ENCODE data around the gene TRPM6. TPM values are rescaled to one million over a fixed set of nuclear protein-coding genes. Genes with fewer than 3 reads are reported as not detected.
"Not testable (repeated sequence)": the region's sequence is repeated elsewhere in the genome, so short reads cannot be mapped to it uniquely, and the experiment has no call there.

TRPM6 gene
- total RNA-seq, 1 experiment from 2014 or later: not detected

DNA sequence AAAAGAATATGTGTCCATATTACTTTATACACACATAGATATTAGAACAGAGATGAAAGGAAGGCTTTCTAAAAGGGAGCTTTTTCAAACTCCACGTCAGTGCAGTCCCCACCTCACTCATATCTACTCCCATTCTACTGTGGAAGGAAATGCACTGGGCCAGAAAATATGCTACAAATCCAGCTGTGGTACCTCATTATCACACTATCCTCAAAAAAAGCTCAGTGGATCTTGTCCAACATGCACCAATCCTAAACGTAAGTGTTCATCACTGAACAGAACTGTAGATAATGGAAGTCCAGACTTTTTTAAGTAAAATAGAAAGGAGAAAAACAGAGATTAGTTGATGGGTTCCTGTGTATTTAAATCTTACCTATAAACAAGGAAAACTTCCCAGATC is 27.9 kb downstream of the TRPM6 start:
- in situ Hi-C loops (cut with HindIII; ENCODE audit: low sequenced_read_pairs): no loop called here
- DNase-seq (ENCODE audit: low spot score): no peak

DNA sequence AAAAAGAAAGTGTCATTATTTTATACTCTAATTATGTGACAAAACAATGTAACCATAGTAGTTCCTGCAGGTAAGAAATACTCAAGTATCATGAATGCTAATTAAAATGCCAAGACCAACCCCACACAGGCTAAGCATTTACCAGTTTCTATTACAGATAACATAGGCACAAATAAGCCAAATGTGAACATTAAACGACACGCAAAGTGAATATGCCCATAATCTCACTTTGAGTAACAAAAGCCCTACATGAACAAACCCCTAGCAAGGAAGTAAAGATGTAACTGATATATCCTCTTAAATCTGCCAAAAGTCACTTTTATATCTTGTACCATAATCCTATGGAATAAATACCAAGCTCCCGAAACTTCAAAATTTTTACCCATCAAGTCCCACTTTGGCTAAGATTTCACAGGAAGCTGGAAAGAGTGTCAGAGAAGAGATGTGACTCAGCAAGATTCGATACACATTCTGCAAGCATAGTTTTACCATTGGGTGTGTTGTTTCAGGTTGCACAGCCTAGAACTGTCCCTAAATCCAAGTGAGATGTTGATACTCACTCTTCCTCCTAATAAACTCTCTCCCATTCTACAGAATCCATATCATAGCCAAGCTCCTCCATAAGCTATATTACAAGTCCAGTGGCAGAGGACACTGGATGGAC is 28.8 kb downstream of the TRPM6 start:
- in situ Hi-C loops (cut with HindIII; ENCODE audit: low sequenced_read_pairs): no loop called here

DNA sequence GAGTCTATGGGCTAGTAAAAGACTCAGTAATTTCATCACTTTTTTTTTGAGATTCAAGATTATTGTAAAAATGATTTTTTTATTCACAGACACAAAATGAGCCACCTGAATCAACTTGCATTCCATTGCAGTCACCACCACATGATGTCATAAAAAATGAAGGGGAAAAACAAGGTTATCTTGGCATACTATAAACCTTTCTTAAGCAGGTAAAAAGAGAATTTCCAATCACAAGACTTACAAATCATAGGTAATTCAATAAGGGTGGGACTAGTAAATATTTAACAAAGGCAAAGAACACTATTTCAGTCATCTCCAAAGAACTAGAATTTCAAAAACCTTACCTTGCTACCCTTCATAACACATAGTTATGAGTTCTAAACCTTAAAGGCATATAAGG is 30.7 kb downstream of the TRPM6 start:
- DNase-seq (ENCODE audit: low spot score): no peak
- in situ Hi-C loops (cut with HindIII; ENCODE audit: low sequenced_read_pairs): no loop called here

More for the DNA sequence above, 28.8 kb downstream of the TRPM6 start:
- DNase-seq (ENCODE audit: low spot score): no peak

DNA sequence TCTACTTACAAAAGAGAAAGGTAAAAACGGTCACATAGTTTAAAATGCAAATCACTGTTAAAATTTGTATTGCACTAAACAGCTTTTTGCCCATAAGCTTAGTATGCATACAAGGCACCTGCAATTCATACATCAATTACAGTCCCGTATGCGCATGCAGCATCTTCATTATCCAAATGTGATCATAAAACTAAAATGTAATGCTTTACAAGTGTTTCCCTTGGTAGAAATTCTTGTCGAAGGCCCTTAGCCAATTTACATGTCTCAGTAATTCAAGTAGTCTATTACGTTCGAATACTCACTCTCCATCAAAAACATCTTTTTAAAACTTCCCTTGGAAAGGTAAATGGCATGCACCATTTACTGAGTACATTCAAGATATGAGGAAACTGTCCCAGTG is 32.6 kb downstream of the TRPM6 start:
- no peak for DNase-seq (ENCODE audit: low spot score)
- in situ Hi-C loops (cut with HindIII; ENCODE audit: low sequenced_read_pairs): no loop called here

DNA sequence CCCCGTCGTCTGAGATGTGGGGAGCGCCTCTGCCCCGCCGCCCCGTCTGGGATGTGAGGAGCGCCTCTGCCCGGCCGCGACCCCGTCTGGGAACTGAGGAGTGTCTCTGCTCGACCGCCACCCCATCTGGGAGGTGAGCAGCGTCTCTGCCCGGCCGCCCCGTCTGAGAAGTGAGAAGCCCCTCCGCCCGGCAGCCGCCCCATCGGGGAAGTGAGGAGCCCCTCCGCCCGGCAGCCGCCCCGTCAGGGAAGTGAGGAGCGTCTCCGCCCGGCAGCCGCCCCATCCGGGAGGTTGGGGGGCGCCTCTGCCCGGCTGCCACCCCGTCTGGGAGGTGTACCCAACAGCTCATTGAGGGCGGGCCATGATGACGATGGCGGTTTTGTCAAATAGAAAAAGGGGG is 34.7 kb downstream of the TRPM6 start:
- in situ Hi-C loops (cut with HindIII; ENCODE audit: low sequenced_read_pairs): not testable (repeated sequence)

DNA sequence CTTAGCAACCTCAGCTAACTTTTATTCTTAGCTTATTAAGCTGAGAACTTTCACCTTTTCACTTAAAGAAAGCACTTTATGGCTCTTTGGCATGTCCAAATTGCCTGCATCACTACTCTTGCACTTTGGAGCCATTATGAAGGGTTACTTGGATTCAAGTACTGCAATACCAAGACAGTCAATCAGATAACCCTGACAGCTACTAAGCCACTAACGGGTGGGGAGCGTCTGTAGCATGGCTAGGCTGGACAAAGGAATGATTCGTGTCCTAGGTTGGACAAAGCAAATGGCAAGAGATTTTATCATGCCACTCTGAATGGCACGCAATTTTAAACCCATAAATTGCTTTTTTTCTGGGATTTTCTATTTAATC is 39.6 kb downstream of the TRPM6 start:
- DNase-seq (ENCODE audit: low spot score): no peak
- in situ Hi-C loops (cut with HindIII; ENCODE audit: low sequenced_read_pairs): no loop called here

More for the DNA sequence above, 34.7 kb downstream of the TRPM6 start:
- not testable (repeated sequence) for DNase-seq (ENCODE audit: low spot score)

DNA sequence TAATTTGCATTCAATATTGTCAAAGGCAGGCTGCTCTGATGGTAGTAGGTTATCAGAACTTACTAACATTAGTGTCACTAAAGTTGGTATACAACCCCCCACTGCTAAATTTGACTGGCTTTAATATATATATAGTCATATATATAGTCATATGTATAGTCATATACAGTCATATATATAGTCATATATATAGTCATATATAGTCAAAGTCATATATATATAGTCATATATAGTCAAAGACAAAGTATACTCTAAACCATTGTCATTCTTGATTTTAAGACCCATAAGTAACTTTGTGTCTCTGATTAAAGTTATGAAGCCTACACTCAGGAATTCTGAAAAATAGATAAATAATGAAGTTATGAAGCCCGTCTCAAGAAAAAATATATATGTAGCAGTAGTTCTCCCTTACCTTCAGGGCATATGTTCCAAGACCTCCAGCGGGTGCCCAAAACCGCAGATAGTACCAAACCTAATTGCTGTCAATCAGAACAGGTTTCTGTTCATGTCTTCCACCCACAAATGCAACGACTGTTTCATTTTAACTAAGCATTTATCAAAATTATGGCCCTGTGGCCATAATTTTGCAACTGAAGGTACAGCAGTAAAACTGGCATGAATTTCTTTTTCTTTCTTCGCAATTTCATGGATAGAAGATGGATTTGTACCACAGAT is 40.1 kb downstream of the TRPM6 start:
- in situ Hi-C loops (cut with HindIII; ENCODE audit: low sequenced_read_pairs): no loop called here
- DNase-seq (ENCODE audit: low spot score): no peak

DNA sequence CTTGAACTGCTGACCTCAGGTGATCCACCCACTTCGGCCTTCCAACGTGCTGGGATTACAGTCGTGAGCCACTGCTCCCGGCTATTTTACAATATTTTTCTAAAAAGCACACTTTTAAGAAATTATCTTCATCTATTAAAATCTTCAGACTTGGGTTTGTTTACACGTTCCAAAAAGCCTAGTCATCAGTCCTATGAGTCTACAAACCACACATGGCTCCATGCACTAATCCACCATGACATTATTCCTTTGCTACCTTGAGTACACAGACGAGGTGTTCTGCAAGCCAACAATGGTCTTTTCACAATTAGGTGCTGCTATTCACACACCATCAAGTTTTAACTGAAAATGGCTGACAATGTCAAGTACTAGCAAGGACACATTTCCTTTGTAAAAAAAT is 41.0 kb downstream of the TRPM6 start:
- in situ Hi-C loops (cut with HindIII; ENCODE audit: low sequenced_read_pairs): no loop called here

DNA sequence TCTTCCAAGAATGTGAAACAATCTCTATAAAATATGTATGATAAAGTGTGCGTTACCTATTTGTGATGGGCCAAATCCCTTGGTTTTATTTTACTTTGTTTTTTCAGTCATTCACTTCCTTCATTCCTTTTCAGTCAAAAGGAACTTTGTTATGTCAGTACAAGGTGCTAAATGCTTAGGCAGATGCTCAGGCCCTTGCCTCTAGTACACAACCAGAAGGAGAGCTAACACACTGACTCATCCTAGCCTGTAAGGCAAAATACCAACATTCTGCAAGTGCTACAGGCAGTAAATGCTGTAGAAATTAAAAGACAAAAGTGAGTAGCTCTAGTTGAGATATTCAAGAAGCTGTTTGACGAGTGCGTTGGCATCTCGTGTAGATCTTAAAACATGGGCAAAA is 49.4 kb downstream of the TRPM6 start:
- in situ Hi-C loops (cut with HindIII; ENCODE audit: low sequenced_read_pairs): no loop called here

More for the DNA sequence above, 41.0 kb downstream of the TRPM6 start:
- DNase-seq (ENCODE audit: low spot score): no peak

DNA sequence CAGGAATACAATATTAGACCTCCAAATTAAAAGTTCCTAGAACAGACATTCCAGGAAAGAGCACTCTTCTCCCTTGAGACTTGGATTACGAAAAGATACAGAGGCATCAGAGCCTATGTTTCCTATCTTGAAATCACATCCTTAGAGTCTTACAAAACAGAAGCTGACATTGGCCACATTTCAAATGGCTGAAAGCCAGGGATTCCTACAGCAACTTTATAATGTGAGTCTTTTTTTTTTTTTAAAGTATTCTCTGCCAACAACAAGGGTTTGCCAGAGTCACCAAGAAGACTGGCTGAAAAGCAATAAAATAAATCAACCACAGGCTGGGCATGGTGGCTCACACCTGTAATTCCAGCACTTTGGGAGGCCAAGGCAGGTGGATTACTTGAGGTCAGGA is 63.1 kb downstream of the TRPM6 start:
- no peak for DNase-seq (ENCODE audit: low spot score)
- in situ Hi-C loops (cut with HindIII; ENCODE audit: low sequenced_read_pairs): no loop called here

More for the DNA sequence above, 49.4 kb downstream of the TRPM6 start:
- no peak for DNase-seq (ENCODE audit: low spot score)

DNA sequence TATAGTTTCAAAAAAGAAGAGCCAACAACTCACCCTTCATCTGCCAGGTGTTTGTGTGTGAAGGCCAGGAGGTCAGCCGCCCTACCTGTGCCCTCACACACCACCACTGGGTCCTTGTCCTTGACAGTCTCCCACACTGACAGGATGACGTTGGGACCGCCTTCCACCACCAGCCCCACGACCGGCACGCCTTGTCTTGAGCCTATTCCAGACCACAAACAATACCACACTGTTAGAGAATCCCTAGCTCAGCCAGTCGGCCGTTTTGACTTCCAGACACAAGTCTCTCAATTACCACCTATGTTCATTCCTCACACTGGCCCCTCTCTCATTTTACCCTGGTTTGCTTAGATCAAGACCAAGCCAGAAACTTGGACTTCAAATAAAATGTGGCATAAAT is 66.1 kb downstream of the TRPM6 start:
- in situ Hi-C loops (cut with HindIII; ENCODE audit: low sequenced_read_pairs): no loop called here
- DNase-seq (ENCODE audit: low spot score): no peak

DNA sequence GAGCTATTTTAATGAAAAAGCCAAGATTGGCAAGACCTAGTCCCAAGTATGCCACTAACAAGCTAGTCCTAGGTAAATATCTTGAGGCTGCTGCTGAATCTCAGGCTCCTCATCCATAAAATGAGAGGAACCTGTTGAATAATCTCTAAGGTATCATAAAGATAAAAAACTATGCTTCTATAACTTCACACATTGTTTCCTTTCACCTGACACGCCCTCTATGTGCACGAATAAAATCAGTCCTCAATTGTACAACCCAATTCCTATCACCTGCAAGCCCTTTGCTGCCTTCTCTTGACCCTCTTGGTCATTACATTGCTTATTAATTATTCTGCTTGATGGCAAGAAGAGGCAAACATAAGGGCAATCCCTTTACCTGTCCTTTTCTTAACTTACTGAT is 69.9 kb downstream of the TRPM6 start:
- in situ Hi-C loops (cut with HindIII; ENCODE audit: low sequenced_read_pairs): no loop called here
- DNase-seq (ENCODE audit: low spot score): no peak

DNA sequence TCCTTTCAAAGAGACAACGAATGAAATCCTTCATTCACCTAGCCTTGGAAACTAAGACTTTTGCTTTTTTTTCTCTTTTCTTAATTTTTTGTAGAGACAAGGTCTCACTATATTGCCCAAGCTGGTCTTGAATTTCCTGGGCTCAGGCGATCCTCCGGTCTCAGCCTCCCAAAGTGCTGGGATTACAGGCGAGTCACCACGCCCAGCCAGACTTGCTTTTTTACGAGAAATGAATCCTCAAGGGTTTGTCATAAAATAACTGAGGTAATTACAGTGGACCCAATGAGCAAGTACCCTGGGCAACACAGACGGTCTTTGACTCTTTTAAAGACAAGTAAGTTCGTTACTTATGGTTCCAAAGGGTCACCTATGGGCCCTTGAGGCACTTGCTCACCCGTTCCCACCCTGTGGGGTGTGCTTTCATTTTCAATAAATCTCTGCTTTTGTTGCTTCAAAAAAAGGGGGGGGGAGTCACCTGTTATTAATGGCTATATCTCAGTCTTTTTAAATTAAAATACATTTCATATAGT is 70.4 kb downstream of the TRPM6 start:
- in situ Hi-C loops (cut with HindIII; ENCODE audit: low sequenced_read_pairs): no loop called here
- no peak for DNase-seq (ENCODE audit: low spot score)

DNA sequence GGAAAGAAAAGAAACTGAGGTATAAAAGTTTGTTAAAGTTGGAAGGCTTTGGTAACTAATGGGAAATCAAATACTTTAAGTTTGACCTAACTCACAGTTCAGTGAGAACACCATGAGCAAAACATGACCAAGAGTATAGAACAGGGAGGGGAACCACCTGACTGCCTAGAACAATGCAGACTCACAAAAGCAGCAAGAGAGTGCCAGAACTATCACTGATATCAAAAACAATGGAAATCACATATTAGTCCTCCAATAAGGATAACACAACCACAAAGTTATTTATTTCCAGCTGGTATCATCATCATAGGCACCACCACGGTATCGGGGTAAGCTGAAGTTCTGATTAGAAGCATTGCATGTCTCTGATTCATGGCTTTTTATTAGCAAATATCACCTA is 77.5 kb downstream of the TRPM6 start:
- in situ Hi-C loops (cut with HindIII; ENCODE audit: low sequenced_read_pairs): no loop called here

DNA sequence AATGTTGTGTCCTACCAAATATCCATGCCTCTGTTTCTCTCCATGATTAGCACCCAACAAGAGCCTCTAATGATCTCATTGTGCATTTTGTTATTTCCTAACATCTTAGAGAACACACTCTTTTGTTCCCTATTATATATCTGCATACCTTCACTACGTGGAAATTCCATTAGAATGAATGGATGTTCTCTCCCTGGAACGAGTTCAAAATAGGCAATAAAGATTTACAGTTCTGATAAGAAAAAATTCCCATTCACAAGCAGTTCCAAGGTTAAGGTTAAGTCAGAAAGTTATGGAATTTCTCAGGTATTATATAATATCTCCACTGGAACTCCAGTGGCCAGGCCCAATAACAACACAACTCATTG is 83.7 kb downstream of the TRPM6 start:
- in situ Hi-C loops (cut with HindIII; ENCODE audit: low sequenced_read_pairs): no loop called here

More for the DNA sequence above, 77.5 kb downstream of the TRPM6 start:
- DNase-seq (ENCODE audit: low spot score): no peak

DNA sequence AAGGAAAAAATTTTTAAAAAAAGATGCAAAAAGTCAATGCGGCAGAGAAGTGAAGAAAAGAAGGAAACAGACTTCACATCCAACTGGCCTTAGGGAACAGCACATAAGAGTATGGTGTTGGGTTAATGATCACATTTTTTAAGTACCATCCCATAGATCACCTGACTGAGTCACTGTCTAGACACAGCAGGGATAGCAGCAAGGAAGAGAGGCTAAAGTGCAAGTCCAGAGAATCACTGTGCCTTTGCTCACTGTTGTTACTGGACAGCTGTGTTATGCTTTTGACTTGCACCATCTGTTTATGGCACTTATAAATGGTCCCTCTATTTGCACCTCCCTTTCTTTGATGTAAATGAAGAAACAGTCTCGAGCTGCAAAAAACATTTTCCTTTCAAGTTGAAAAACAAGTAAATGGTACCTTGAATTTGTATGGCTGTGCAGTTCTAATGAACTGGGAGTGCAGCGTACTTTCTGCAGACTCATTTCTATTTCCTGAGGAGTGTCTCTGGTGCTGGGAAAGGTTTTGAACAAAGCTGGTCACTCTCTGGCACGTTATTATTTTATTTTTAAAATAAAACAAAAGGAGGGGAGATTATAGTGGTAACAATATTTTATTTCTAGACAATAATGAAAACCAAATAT is 84.2 kb downstream of the TRPM6 start:
- DNase-seq (ENCODE audit: low spot score): no peak
- in situ Hi-C loops (cut with HindIII; ENCODE audit: low sequenced_read_pairs): no loop called here

More for the DNA sequence above, 83.7 kb downstream of the TRPM6 start:
- DNase-seq (ENCODE audit: low spot score): no peak

DNA sequence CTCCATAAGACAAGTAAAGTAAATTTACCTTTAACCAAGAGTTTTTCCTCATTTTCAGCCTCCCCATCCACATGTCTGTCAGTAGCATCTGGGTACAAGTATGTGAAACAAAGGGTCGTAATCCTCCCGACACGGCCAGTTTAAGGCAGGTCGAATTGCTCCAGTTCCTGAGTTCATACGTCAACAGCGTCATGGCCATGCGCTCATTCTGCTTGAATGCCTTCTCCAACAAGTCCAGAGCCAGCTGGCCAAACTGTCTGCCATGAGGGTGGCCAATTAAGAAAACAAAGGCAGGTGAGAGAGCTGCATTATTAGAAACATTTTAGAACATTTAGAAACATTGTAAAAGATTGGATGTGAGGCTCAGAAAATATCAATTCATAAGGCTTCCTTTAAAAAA is 87.5 kb downstream of the TRPM6 start:
- no peak for DNase-seq (ENCODE audit: low spot score)
- in situ Hi-C loops (cut with HindIII; ENCODE audit: low sequenced_read_pairs): no loop called here

DNA sequence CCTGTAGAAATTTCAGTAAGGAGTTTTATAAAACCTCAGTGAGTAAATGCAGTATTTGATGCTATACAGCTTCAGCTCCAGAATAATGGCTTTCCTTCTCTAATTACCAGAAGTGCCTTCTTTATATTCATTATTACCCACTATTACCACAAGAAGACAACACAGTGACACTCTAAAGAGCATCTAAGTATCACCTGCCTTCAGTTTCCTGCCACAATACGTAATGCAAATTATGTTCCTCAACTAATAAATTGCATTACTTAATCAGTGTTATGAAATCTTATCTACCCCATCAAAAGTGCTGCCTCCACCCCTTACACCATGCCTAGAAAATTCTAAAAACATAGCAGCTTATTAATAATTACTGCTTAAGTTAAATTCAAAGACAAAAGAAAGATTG is 91.9 kb downstream of the TRPM6 start:
- DNase-seq (ENCODE audit: low spot score): no peak
- in situ Hi-C loops (cut with HindIII; ENCODE audit: low sequenced_read_pairs): no loop called here

DNA sequence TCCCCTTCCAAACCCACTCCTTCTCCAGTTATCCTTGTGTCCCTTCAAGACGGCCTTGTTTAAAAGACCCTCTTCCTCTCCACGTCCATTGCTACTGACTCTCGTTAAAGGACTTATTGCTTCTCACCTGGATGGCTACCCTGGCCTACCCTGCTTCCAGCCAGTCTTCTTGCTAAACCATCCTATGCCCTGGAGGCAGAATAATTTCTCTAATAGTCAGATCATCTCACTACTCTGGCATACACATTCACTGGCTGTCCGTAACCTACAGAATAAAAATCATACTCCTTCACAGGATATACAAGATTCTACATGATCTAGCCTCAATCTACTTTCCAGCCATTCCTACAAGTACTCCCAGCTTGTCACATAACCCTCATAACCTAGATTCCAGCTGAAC is 92.6 kb downstream of the TRPM6 start:
- in situ Hi-C loops (cut with HindIII; ENCODE audit: low sequenced_read_pairs): no loop called here
- DNase-seq (ENCODE audit: low spot score): no peak

DNA sequence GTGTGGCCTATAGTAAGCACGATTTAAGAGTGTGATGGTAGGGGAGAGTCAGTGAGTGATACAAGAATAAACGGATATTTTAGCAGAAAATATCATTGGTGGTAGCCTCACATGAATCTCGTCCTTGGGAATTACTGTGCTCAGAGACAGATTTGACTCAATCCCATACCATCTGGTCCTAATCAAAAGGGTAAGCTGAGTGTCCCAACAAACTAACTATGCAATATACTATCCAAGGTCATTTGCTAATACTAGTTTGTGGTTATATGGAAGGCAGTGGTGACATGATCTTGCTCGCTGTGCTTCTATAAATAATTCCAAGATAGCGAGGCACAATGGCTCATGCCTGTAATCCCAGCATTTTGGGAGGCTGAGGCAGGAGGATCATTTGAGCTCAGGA is 103.2 kb downstream of the TRPM6 start:
- no peak for DNase-seq (ENCODE audit: low spot score)
- in situ Hi-C loops (cut with HindIII; ENCODE audit: low sequenced_read_pairs): no loop called here
